GM19238 (cell line): Measurements from ENCODE around the gene RPP38.

Source experiments
- DNase-seq: peaks from one replicate; pipeline ENCODE4 v3.0.0; 2011; ENCODE audit warnings: low spot score; ENCODE audit not compliant: insufficient read length

RPP38 gene

GRCh38 chr10:15149042-15149771 lies 52.1 kb downstream of the RPP38 start:
- no peak for DNase-seq

- no peak for DNase-seq
Observed at GRCh38 chr10:15150563-15150962, 53.4 kb downstream of the RPP38 start.

- DNase-seq = no peak
Observed at GRCh38 chr10:15152556-15152955, 55.4 kb downstream of the RPP38 start.
